ENCODE measurements around the gene FLCN. TPM values are rescaled to one million over a fixed set of nuclear protein-coding genes. Genes with fewer than 3 reads are reported as not detected.

Gene FLCN
- total RNA-seq, 1 donor from 2014 or later: 57.2 TPM

DNA sequence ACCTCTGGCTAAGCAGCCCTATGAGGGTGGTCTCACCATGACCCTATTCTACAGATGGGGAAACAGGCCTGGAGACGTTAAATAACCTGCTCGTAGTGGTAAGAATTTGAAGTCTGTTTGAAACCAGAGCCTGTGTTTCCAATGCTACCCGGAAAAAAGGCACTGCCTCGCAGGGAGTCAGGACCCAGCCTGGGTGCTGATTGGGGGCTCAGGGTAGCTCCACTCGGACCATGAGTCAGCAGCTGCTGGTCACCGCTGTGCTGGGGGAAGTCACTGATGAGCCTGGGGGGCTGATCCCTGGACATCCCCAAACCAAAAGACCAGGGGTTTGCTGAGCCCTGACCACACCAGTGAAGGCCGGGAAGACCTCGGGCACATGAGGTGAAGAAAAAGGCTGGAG, 21.4 kb downstream of the FLCN start:
- no peaks in the 10 kb centered on the region for H3K27me3 Mint-ChIP-seq (ENCODE audit: low read depth)
- H3K9me3 Mint-ChIP-seq: no peaks in the 10 kb centered on the region
- no peak overlapping the region for H3K4me3 Mint-ChIP-seq
- H3K36me3 Mint-ChIP-seq: peaks cover 36% of the 10 kb centered on the region
- DNase-seq (ENCODE audit: low spot score in 2 of 2, unreplicated experiment in 2 of 2): no peak
- no peaks in the 10 kb centered on the region for H3K4me1 Mint-ChIP-seq
- TF ChIP-seq, protein P1, sequence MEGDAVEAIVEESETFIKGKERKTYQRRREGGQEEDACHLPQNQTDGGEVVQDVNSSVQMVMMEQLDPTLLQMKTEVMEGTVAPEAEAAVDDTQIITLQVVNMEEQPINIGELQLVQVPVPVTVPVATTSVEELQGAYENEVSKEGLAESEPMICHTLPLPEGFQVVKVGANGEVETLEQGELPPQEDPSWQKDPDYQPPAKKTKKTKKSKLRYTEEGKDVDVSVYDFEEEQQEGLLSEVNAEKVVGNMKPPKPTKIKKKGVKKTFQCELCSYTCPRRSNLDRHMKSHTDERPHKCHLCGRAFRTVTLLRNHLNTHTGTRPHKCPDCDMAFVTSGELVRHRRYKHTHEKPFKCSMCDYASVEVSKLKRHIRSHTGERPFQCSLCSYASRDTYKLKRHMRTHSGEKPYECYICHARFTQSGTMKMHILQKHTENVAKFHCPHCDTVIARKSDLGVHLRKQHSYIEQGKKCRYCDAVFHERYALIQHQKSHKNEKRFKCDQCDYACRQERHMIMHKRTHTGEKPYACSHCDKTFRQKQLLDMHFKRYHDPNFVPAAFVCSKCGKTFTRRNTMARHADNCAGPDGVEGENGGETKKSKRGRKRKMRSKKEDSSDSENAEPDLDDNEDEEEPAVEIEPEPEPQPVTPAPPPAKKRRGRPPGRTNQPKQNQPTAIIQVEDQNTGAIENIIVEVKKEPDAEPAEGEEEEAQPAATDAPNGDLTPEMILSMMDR (IDR thresholded peaks at IDR 0.05; ENCODE audit: unreplicated experiment): no peak
- H3K27ac Mint-ChIP-seq: no peak overlapping the region

DNA sequence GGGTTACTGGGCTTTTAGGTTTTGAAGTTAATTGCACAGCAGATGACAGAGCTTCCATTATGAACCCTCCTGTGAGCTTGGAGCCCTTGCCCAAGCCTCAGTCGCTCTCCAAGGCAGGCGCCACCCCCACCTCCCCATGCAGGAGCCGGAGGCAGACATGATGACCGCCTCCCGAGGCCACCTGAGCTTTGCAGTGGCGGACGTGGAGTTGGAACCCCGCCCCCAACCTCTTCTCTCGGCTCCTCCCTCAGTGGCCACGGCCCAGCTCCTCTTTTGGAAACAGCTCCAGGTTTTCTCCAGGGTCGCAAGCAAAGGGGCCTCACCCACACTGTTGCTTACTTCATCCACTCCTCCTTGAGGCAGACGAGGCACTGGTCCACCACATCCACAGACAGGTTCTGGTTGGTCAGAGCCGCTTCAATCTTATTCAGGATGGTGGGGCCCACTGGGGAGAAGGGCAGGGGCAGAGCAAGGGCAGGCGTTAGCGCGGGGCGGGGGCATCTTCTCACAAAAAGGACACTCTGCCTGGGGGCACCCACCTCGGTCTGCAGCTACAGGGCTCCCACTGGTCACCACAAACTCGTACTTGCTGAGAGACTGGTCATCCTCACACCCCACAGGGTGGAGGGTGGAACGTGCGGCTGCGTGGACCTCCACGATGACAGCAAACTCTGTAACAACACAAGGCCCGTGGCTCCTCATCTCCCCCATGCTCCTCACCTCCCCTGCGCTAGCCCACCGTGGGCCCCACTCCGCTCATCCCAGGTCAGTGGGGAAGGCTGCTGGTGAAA, 22.1 kb downstream of the FLCN start:
- Mint-ChIP-seq H3K36me3 (peaks cover 36% of the 10 kb centered on the region), H3K9me3 (no peaks in the 10 kb centered on the region), H3K4me1 (no peaks in the 10 kb centered on the region), H3K4me3 (no peak overlapping the region), H3K27ac (no peak overlapping the region), H3K27me3 (ENCODE audit: low read depth) (no peaks in the 10 kb centered on the region)
- DNase-seq (ENCODE audit: low spot score in 2 of 2, unreplicated experiment in 2 of 2): no peak
- TF ChIP-seq, protein P1 (IDR thresholded peaks at IDR 0.05; ENCODE audit: unreplicated experiment): no peak

DNA sequence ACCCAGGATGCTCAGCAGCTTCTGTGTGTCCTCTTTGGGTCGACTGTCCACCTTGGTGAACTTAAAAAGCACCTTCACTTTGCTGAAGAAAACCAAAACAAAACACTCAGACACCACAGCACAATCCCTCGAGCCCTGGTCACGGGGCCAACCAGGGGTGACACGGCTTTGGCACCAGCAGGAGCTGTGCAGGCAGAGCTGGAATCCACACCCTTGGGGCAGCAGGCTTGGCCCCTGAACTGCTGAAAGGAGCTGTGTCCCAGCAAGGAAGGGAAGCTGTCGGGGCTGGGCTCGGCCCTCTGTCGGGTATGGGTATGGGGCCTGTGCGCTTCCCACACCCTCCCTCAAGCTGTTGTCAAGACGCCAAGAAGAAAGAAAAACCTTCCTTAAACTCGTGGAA, 23.2 kb downstream of the FLCN start:
- Mint-ChIP-seq H3K27ac (no peak overlapping the region), H3K9me3 (no peaks in the 10 kb centered on the region), H3K27me3 (ENCODE audit: low read depth) (no peaks in the 10 kb centered on the region), H3K36me3 (peaks cover 35% of the 10 kb centered on the region), H3K4me1 (no peaks in the 10 kb centered on the region), H3K4me3 (no peak overlapping the region)
- TF ChIP-seq, protein P1 (IDR thresholded peaks at IDR 0.05; ENCODE audit: unreplicated experiment): no peak
- no peak for DNase-seq (ENCODE audit: low spot score in 2 of 2, unreplicated experiment in 2 of 2)

DNA sequence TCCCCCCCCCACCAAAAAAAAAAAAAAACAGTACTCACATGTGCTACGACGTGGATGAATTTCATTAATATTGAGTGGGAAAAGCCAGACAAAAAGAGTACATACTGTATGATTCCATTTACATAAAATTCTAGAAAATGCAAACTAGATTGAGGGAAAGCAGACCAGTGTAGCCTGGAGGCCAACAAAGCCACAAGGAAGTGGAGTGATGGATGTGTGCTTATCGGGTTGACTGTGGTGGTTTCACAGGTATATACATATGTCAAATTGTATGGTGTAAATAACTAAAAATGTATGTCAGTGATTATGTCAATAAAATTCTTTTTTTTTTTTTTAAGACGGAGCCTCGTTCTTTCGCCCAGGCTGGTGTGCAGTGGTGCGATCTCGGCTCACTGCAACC, 29.0 kb downstream of the FLCN start:
- H3K4me3 Mint-ChIP-seq: no peak overlapping the region
- no peak overlapping the region for H3K27ac Mint-ChIP-seq
- peaks cover 9% of the 10 kb centered on the region for H3K36me3 Mint-ChIP-seq
- DNase-seq (ENCODE audit: low spot score in 2 of 2, unreplicated experiment in 2 of 2): no peak
- TF ChIP-seq, protein P1 (IDR thresholded peaks at IDR 0.05; ENCODE audit: unreplicated experiment): no peak
- no peaks in the 10 kb centered on the region for H3K27me3 Mint-ChIP-seq (ENCODE audit: low read depth)
- H3K4me1 Mint-ChIP-seq: peaks cover 2% of the 10 kb centered on the region
- no peaks in the 10 kb centered on the region for H3K9me3 Mint-ChIP-seq

DNA sequence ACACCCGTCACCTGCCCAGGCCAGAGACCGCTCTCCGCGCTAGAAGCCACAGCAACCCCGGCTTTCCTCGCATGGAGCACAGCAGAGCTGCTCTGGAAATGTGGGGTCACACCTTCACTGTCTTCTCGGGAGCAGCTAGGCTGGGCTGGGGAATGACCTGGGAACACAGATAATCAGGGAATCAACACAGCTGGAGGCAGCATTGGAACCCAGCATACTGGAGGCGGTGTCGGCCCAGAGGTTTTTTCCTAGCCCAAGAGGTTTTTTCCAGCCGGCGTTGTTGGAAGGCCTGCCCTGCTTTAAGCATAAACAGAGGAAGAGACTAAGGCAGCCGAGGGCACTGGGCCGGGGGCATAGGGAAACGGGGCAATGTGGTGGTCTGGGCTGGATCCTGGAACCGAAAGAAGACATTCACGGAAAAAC, 30.0 kb downstream of the FLCN start:
- Mint-ChIP-seq H3K27me3 (ENCODE audit: low read depth) (no peaks in the 10 kb centered on the region), H3K4me3 (no peak overlapping the region), H3K27ac (no peak overlapping the region), H3K36me3 (peaks cover 4% of the 10 kb centered on the region), H3K4me1 (peaks cover 2% of the 10 kb centered on the region), H3K9me3 (no peaks in the 10 kb centered on the region)
- TF ChIP-seq, protein P1 (IDR thresholded peaks at IDR 0.05; ENCODE audit: unreplicated experiment): no peak
- DNase-seq (ENCODE audit: low spot score in 2 of 2, unreplicated experiment in 2 of 2): no peak
